ENCODE data around the gene NOTCH1. TPM values are rescaled to one million over a fixed set of nuclear protein-coding genes. Genes with fewer than 3 reads are reported as not detected.

NOTCH1 gene
- total RNA-seq, 1 donor from 2014 or later: 84.4 TPM

DNA sequence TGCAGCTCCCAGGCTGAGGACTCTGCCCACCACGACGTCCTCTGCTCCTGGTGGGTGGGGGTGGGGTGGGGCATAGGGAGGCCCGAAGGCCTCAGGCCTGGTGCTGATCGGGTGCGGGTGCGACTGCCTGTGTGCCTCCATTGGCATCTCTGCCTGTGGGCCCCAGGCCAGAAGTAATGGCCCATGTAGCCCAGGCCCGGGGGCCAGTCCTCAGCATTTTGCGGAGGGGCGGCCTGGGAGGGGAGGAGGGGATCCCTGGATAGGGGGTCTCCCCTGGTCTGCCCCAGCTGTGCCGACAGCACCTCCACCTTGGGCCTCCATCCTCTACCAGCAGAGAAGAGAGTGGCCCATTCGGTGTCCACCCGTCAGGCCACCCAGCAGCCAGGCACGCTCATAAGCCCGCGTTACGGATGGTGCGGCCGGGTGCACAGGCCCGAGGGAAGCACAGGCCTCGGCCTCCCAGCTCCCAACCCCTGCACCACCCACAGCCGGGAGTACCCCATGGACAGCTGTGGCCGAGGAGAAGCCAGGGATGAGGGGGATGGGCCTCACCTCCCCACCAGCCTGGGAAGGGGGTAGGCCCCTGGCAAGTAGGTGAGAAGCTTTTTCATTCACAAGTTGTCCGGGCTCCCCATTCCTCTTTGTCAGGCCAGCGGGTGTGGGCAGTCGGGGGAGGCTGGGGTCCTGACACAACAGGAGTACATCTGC, 1.8 kb upstream of the NOTCH1 start:
- intact Hi-C loops (cut with micrococcal nuclease): loop anchor here (10.0 kb wide), 4 partner anchors 433 to 907 kb away; partner anchors contain the start of genes CAMSAP1, CYSRT1, NSMF and RNF208

DNA sequence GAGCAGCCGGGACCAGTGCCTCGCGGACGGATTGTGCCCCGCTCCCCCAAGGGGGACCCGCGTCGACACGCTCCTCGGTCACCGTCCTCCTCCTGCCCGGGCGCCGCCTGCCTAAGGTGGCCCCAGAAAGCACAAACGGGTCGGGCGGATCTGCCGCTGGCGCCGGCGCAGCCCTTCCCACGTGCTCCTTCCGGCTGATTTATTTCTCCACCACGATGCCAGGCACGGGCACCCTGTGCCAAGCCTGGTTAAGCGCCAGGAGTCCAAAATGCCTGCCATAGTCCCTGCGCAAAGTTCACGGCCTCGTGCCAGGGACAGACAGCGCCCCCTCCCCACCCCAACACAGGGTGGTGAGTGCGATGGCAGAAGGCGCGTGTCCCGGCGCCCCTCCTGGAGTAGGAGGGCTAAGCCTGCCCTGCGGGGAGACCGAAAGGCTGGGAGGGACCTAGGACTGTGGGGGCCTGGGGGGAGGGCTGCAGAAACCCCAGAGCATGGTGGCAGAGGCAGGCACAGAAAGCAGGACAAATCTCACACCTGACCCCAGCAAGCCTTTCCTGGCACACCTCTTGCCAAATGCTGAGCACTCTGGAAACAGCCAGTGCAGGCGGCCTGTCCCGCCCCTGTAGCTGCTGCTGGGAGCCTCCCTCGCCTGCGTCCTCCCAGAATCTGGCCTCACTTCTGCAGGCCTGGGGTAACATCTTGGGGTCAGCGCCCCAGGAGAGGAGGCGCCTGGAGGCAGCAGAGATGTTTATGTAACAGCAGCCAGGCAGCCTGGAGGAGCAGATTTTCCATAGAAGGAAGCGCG, 1.1 kb upstream of the NOTCH1 start:
- intact Hi-C loops (cut with micrococcal nuclease): loop anchor here (1.0 to 10.0 kb wide), 5 partner anchors 14 to 908 kb away; partner anchors contain the start of genes CAMSAP1, CYSRT1, NSMF and RNF208

DNA sequence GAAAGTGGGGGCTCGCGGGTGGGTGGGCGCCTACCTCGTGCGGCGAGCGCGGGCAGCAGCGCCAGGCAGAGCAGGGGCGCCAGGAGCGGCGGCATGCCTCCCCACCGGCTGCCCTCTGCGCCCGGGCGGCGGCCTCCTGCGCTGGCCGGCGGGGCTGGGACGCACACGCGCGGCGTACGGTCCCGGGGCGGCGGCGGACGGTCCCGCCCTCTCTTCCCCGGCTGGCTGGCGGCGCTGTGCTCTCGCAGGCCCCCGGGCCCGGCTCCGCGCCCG, 220 bp downstream of the NOTCH1 start:
- intact Hi-C loops (cut with micrococcal nuclease): loop anchor here (1.0 to 10.0 kb wide), 5 partner anchors 62 to 909 kb away; partner anchors contain the start of genes CAMSAP1, CYSRT1, NSMF and RNF208

DNA sequence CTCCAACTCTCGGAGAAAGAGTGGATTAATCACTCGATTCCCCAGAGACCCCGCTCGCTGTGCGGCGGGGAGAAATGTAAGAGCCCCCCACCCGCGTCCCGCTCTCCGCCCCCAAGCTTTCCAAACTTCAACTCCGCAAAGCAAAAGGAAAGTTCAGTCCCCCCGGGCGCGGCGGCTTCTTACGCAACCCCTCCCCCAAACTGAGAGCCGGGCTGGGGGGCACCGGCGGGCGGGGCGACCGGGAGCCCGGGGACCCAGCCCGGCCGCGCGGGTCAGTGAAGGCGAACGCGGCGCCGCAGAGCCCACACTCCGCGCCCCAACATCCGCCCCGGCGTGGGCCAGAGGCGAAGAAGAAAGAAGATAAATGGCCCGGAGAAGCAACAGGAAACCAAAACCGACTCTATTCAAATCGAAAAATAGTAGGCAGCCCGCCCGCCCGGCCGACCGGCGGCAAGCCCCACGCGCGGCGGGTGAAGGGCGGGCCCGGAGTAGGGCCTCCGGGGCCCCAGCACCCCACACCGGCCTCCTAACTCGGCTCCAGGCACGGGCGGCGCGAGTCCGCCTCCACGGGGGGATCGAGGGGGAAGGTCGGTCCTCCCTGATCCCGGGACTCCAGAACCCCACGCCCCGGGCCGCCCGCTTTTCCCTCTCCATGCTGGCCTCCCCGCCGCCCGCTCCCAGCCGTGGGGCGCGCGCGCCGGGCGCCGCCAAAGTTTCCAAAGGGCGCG, 720 bp downstream of the NOTCH1 start:
- intact Hi-C loops (cut with micrococcal nuclease): loop anchor here (1.0 to 10.0 kb wide), 5 partner anchors 62 to 910 kb away; partner anchors contain the start of genes CAMSAP1, CYSRT1, NSMF and RNF208

DNA sequence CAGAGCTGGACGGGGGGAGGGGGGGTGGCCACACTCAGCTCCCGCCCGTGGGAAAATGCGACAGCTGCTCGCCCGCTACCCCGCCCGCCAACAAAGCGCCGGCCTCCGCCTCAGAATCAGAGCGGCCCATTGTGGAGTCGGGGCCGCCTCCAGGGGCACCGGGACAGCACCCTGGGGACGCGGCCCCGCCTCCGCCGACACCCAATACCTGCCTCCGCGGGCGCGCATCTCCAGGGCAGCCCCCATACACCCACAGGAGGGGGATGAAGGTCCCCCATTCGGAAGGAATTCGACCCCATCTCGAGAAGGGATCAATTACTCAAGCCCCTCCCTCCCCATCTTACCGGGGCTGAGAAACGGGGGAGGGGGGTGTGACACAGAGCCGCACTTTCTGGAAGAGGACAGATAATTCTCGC, 1.3 kb downstream of the NOTCH1 start:
- intact Hi-C loops (cut with micrococcal nuclease): loop anchor here (10.0 kb wide), 4 partner anchors 430 to 910 kb away; partner anchors contain the start of genes CAMSAP1, CYSRT1, NSMF and RNF208

DNA sequence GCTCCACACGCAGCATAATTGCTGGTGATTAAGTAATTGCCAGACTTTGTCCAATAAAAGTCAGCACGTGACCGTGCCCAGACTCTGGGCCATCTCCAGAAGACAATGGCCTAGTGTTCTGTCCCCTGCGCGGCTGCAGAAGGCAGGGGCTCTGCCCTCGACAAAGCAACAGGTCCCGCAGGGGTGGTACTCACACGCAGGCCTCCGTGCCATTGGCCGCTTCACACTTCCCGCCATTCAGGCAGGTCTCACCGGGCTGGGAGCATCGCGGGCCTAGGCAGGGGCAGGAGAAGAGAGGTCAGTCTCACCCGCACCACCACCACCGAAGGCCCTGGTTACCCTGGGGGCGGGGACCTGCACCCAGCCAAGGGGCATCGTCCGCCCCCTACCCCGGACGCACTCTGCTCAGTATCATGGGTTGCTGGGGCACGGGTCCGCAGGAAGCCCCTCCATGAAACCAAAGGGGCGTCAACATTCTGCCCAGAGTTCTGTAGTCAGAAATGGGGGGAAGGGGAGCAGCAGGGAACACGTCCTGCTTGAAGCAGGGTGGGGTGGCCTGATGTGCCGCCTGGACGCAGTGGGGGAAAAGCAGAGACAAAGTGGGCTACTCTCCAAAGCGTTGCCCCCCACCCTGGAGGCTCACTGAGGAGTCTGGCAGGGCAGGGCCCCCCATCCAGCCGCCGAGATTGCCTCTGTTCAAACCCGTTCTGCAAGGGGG, 1.9 kb downstream of the NOTCH1 start:
- intact Hi-C loops (cut with micrococcal nuclease): loop anchor here (10.0 kb wide), 4 partner anchors 429 to 911 kb away; partner anchors contain the start of genes CAMSAP1, CYSRT1, NSMF and RNF208

DNA sequence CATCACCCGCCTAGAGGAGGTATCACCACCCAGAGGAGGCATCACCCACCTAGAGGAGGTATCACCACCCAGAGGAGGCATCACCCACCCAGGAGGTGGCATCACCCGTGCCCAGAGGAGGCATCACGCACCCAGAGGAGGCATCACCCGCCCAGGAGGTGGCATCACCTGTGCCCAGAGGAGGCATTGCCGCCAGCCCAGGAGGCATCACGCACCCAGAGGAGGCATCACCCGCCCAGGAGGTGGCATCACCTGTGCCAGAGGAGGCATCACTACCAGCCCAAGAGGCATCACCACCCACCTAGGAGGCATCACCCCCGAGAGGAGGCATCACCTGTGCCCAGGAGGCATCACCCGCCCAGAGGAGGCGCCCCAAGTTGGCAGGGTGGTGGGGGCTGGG, 2.6 kb downstream of the NOTCH1 start:
- intact Hi-C loops (cut with micrococcal nuclease): loop anchor here (10.0 kb wide), 4 partner anchors 428 to 912 kb away; partner anchors contain the start of genes CAMSAP1, CYSRT1, NSMF and RNF208

DNA sequence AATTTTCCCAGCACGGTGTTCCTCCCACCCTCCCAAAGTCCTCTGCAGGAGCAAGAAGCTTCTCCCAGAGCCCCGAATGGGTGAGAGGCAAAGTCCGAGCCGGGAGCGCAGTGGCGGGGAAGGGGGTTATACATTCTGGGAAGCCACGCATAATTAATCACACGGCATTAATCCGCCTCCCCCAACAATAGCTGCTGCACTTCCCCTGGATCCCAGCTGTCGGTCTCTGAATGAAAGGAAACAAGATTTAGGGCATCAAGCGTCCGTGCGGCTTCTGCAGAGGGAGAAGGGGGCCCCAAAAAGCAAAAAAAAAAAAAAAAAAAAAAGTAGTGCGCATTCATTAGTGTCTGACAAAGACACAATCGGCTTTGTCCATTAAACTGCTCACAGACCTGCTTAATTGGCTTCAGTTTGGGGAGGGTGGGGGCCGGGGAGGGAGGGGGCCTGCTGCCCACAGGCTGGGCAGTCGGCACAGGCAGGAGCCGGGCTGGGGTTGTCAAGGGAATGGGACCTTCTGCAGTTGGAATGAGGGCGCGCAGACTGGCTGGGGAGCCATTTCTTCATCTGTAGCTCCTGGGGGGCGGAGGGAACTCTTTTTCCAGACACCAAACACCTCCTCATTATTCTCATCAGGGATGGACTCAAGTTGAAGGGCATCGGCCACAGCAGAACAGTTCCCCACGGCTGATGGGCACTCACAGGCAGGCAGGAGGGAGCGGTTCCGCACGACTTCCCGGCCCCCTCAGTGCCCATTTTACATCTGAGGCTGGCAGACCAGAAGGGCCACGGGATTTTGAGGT, 3.4 kb downstream of the NOTCH1 start:
- intact Hi-C loops (cut with micrococcal nuclease): loop anchor here (10.0 kb wide), 4 partner anchors 428 to 912 kb away; partner anchors contain the start of genes CAMSAP1, CYSRT1, NSMF and RNF208

DNA sequence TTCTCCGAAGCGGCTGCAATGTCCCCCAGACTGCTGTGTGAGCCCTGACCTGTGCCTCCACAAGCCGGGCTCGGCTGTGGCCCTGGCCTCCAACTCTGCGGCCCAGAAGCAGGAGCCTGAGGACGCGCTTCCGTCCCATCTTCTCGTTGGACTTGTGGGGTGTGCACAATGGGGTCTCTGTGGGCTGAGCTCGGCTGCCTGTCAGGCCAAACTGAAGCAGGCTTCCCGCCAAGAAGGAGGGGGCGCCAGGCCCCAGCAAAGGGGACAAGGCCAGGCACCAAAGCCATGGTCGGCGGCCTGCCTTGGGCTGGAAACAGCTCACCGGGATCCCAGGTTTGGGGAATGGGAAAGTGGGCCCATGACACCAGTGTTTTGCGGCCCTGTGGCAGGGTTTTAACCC, 4.1 kb downstream of the NOTCH1 start:
- intact Hi-C loops (cut with micrococcal nuclease): loop anchor here (10.0 kb wide), 4 partner anchors 427 to 913 kb away; partner anchors contain the start of genes CAMSAP1, CYSRT1, NSMF and RNF208

DNA sequence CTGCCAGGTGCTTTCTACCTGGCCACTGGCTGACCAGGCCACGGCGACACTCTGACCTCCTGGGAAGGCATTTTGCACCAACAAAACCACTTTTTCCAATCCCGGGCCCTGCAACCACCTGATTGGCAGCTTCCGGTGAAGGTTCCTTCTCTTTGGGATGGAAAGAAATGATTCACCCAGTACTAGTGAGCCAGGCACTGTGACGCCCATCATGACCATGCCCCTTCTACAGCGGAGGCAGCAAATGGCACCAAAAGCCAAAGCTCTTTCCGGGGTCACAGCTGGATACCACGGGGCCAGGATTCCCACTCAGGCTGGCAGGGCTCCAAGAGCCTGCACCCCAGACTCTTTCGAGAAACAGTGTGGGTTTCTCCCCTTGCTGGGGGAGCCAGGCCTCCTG, 4.7 kb downstream of the NOTCH1 start:
- intact Hi-C loops (cut with micrococcal nuclease): loop anchor here (10.0 kb wide), 4 partner anchors 426 to 914 kb away; partner anchors contain the start of genes CAMSAP1, CYSRT1, NSMF and RNF208

DNA sequence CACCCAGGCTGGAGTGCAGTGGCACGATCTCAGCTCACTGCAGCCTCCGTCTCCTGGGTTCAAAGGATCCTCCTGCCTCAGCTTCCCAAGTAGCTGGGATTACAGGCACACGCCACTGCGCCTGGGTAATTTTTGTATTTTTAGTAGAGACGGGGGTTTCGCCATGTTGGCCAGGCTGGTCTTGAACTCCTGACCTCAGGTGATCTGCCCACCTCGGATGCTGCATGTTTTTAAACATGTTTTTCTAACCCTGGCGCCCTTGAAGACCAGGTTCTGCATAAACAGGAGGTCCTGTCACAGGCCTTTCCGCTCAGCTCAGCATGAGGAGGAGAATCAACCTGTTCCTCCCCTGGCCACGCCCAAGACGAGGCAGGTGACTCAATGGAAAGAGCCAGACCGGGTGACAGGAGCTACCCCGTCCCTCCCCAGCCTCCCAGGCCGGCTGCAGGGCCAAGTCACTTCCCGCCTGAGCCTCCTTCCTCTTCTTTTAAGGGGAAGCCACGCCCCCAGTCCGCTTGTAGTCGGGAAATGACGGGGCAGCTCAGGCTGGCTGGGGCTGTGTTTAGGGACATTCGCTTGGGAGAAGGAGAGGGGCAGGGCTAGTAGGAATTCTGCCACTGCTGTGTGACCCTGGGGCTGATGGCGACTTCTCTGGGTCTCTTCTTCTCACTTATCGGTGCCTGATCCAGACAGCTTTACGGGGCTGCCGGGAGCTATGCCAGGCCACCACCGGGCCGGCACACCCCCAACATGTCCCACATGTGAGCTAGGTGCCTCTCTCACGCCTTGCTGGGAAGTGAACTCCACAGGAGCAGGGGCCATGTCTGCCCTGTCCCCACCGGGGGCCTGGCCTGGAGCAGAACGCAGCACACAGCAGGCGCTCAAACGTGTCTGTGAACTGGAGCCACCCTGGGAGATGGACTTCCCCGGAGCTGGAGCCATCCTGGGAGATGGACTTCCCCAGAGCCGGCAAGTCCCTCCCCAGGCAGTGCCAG, 6.1 kb downstream of the NOTCH1 start:
- intact Hi-C loops (cut with micrococcal nuclease): loop anchor here (1.0 to 10.0 kb wide), 12 partner anchors 27 to 915 kb away; partner anchors contain the start of genes CAMSAP1, CYSRT1, DNLZ and NSMF

DNA sequence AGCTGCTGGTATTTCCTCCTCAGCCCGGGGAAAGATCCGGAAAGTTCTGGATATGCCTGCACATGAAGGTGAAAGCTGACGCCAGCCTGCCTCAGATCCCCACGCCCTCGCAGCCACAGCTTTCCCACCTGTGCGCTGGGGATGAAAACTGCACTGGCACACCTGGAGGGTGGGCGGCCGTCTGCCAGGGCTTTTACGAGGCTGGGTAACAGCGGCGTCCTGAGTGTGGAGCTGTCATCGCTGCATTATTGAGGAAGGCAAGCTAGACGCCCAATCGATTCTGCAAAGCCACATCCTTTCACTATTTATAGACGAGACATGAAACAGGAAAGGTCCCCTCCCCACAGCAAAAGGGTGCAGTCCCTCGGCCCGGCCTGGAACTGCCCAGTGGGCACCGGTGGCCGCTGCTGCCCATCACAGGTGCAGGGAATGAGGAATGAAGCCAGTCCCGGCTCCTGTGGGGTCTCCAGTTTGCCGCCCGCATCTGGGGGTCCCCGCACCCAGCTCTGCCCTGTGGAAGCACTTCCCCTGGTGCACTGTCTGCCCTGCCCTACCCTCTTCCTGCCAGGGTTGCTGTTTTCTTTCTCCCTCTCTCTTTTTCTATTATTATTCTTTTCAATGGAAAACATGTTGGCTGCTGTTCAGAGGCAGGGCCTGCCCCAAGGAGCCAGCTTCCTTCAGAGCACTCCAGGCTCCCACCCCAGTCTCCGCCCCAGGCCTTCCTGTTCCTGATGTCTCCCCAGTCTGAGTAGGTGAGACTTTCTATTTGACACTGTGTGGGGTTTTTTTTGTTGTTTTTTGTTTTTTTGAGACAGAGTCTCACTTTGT, 7.0 kb downstream of the NOTCH1 start:
- intact Hi-C loops (cut with micrococcal nuclease): loop anchor here (1.0 to 10.0 kb wide), 8 partner anchors 26 to 363 kb away; partner anchors contain the start of genes DNLZ, SEC16A, SNAPC4 and TMEM141

DNA sequence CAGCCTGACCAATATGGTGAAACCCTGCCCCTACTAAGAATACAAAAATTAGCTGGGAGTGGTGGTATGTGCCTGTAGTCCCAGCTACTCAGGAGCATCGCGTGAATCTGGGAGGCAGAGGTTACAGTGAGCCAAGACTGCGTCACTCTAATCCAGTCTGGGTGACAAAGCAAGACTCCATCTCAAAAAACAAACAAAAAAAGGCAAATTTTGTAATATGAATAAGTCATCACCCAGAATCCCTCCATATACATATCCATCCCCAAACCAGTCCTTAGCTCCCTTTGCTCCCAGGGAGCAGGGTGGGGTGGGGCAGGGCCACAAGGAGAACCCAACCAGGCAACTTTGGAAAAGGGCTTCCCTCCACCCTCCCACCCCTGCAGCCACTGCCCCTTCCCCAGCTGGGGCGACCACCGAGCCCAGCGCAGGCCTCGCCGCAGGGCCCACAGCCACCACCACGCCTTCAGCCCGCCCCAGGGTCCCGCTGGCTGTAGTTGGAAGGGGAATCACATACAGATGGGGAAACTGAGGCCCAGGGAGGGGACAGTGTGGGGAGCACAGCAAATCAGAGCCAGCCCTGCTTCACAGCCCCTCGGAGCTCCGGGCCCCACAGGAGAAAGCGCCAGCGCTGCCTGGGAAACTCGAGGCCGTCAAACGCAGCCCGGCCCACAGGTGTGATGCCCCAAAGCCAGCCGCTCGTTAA, 7.8 kb downstream of the NOTCH1 start:
- intact Hi-C loops (cut with micrococcal nuclease): loop anchor here (2.0 to 10.0 kb wide), 5 partner anchors 25 to 273 kb away; partner anchors contain the start of genes SNAPC4 and TMEM141

DNA sequence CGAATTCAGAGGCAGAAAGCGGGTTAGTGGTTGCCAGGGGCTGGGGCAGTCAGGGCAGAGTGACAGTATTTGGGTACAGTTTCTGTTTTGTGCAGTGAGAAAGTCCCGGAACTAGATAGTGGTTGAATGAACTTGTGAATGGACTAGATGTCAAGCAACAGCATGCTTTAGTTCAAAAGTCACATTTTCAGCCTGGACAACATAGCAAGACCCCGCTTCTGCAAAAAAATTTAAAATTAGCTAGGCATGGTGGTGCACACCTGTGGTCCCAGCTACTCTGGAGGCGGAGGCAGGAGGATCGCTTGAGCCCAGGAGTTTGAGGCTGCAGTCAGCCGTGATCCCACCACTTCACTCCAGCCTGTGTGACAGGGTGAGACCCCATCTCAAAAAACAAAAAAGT, 8.4 kb downstream of the NOTCH1 start:
- intact Hi-C loops (cut with micrococcal nuclease): loop anchor here (10.0 kb wide), 1 partner anchor 273 kb away; no protein-coding TSS in a partner anchor

DNA sequence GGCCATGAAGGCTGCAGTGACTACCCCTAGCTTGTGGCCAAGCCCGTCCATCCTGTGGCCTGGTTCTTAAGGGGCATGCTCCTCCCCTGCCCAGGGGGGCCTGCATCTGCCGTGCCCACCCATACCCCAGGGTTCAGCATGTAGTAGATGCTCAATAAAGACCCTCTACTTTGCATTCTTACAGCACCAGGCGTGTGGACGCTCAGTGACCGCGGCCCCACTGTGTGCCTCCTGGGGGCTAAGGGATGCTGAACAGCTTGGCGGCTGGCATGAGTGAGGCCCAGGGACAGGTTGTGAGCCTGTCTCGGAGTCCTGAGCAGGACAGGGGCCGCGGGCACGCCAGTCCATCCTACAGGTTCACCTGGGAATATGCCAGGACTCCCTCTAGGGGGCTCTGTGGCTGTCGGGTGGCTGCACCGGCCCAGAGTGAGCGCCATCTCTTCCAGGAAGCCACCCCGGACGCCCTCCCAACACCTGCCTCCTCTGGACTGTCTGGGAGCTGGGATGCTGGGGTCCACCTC, 9.1 kb downstream of the NOTCH1 start:
- intact Hi-C loops (cut with micrococcal nuclease): loop anchor here (10.0 kb wide), 1 partner anchor 272 kb away; no protein-coding TSS in a partner anchor

All from T-helper 1 cell treated with Interleukin-12 subunit alpha and Interleukin-12 subunit beta and Interleukin-4 antibody, amounts not matched to agents 30 ng/mL and 1 ng/mL, for 36 hours (primary cell).